ENCODE data around the gene LAMTOR1.

- TF ChIP-seq, protein P1, sequence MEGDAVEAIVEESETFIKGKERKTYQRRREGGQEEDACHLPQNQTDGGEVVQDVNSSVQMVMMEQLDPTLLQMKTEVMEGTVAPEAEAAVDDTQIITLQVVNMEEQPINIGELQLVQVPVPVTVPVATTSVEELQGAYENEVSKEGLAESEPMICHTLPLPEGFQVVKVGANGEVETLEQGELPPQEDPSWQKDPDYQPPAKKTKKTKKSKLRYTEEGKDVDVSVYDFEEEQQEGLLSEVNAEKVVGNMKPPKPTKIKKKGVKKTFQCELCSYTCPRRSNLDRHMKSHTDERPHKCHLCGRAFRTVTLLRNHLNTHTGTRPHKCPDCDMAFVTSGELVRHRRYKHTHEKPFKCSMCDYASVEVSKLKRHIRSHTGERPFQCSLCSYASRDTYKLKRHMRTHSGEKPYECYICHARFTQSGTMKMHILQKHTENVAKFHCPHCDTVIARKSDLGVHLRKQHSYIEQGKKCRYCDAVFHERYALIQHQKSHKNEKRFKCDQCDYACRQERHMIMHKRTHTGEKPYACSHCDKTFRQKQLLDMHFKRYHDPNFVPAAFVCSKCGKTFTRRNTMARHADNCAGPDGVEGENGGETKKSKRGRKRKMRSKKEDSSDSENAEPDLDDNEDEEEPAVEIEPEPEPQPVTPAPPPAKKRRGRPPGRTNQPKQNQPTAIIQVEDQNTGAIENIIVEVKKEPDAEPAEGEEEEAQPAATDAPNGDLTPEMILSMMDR (IDR thresholded peaks at IDR 0.05; ENCODE audit: borderline replicate concordance, extremely low read depth, low read length, poor library complexity, severe bottlenecking) = no peak
- no peak for TF ChIP-seq EZH2 (IDR thresholded peaks at IDR 0.05; ENCODE audit: borderline replicate concordance, low read depth, low read length, severe bottlenecking)
These were observed 2.8 kb upstream of the LAMTOR1 start, which contains the start of gene TOMT for GRCh38 chr11:72105888-72106287.
